ENCODE results near the gene RABAC1. TPM values are rescaled to one million over a fixed set of nuclear protein-coding genes. Genes with fewer than 3 reads are reported as not detected.
A peak's percentile ranks its signal among the peaks of the same experiment; 100 is the strongest.

RABAC1 gene
- total RNA-seq, 1 experiment from 2014 or later: 66.3 TPM

DNA sequence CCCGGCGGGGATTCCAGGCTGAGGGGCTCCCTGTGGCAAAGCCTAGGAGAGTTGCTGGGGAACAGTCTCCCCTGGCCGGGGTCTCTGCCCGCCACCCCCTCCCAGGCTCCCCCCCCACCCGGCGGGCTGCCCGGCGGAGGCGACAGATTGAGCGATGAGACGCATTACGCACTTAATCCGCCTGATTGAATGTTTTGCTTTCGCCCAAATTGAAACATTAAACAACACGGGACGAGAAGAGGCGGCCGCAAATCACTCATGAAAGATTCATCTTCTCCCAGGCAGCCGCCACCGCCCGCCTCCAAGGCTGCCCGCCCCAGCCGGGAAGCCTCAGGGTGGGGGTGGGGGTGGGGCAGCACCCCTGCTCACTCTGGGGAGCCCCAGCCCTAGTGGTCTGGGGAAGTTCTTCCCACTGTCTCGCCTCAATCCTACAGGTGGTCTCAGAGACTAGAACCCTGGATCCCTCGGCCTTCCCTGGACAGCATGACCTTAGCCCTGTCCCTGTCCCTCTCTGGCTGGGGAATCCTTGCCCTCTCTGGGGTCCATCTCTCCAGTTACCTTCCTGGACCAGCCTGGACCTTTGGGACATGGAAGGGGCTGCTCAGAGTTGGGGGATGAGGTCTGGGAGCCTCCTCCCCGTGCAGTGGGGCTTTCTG lies 23.2 kb downstream of the RABAC1 start:
- no peaks in the 10 kb centered on the region; the same call in 1 of the 2 replicates for H3K27me3 ChIP-seq (ENCODE audit: insufficient read depth, low read length)
- ATAC-seq: no peak
- peaks cover 0 to 10% of the 10 kb centered on the region in 2 experiments; a peak in 2 of 4 replicates for H3K4me1 ChIP-seq (ENCODE audit: control insufficient read depth in 1 of 2, insufficient read depth in 2 of 2, low read length in 2 of 2)

DNA sequence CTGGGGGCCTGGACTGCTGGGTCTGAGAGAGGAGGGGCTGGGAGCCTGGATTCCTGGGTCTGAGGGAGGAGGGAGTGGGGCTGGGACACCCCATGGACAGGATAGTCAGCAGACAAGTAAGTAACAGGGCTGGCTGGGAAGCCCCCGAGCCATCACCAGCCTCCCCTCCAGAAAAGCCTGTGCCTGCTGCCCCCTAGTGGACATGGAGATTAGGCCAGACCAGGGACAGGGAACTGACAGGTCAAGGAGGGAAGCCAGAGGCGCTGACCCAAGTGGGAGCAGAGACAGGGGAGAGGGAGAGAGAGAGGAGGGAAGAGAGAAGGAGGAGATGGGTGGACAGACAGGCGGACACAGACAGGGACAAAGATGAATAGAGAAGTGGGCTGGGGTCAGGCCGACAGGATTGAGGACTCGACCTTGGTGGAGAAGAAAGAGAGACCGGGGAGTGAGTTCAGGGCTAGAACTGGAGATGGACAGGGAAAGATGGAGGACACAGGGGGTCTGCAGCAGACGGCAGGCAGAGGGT lies 24.2 kb downstream of the RABAC1 start:
- CTCF ChIA-PET: interaction anchor here (0.7 kb wide), 1 partner anchor 62 kb away, joined by 3 read pairs; no protein-coding TSS in a partner anchor
- H3K4me3 ChIP-seq (replicated peaks in 1 of 2; ENCODE audit: low read depth in 1 of 2, low read length in 2 of 2): no peak overlapping the region
- TF ChIP-seq, protein P1, sequence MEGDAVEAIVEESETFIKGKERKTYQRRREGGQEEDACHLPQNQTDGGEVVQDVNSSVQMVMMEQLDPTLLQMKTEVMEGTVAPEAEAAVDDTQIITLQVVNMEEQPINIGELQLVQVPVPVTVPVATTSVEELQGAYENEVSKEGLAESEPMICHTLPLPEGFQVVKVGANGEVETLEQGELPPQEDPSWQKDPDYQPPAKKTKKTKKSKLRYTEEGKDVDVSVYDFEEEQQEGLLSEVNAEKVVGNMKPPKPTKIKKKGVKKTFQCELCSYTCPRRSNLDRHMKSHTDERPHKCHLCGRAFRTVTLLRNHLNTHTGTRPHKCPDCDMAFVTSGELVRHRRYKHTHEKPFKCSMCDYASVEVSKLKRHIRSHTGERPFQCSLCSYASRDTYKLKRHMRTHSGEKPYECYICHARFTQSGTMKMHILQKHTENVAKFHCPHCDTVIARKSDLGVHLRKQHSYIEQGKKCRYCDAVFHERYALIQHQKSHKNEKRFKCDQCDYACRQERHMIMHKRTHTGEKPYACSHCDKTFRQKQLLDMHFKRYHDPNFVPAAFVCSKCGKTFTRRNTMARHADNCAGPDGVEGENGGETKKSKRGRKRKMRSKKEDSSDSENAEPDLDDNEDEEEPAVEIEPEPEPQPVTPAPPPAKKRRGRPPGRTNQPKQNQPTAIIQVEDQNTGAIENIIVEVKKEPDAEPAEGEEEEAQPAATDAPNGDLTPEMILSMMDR (IDR thresholded peaks at IDR 0.05 in 2 of 3, conservative IDR thresholded peaks at IDR 0.05 in 1 of 3; ENCODE audit: borderline replicate concordance in 1 of 3, insufficient read depth in 1 of 3, low read depth in 2 of 3, low read length in 2 of 3): peak; percentile 82 to 97 (median 93)
- TF ChIP-seq ZNF274 (IDR thresholded peaks at IDR 0.05; ENCODE audit: low read depth, low read length) (no peak), RAD21 (IDR thresholded peaks at IDR 0.05; ENCODE audit: low read depth) (peak; percentile 86)
- no peak overlapping the region for H3K4me2 ChIP-seq (ENCODE audit: low read length)
- H3K4me1 ChIP-seq (ENCODE audit: control insufficient read depth in 1 of 2, insufficient read depth in 2 of 2, low read length in 2 of 2): peaks cover 6 to 20% of the 10 kb centered on the region in 2 experiments; a peak in 3 of 4 replicates
- no peaks in the 10 kb centered on the region for H3K9me2 ChIP-seq (ENCODE audit: insufficient read depth)
- RAD21 ChIA-PET (ENCODE audit: low non-redundant PET in 1 of 2, low total read pairs in 2 of 2, uncharacterized antibody in 2 of 2, unreplicated experiment in 2 of 2): no interaction called here
- POLR2A ChIA-PET: no interaction called here
- DNase-seq (ENCODE audit: low read depth, low spot score): peak; percentile 43
- H2AFZ ChIP-seq (ENCODE audit: low read depth, low read length, poor library complexity, severe bottlenecking): no peak overlapping the region
- H3K9ac ChIP-seq (ENCODE audit: low read length): no peak overlapping the region
- no peaks in the 10 kb centered on the region for H3K36me3 ChIP-seq (ENCODE audit: control insufficient read depth in 1 of 2, insufficient read depth in 2 of 2, low read length in 2 of 2)
- no TSS peak for BruUV-seq (replicated peaks)
- no peaks in the 10 kb centered on the region for H3K79me2 ChIP-seq (ENCODE audit: insufficient read depth, low read length)
- H4K20me1 ChIP-seq (ENCODE audit: insufficient read depth): no peaks in the 10 kb centered on the region
- no peaks in the 10 kb centered on the region for H3K9me3 ChIP-seq (ENCODE audit: control insufficient read depth in 1 of 2, insufficient read depth in 1 of 2, low read depth in 1 of 2, low read length in 2 of 2)
- no peak overlapping the region for H3K27ac ChIP-seq (ENCODE audit: low read depth, low read length)
- ATAC-seq: peak; percentile 90
- H3K27me3 ChIP-seq (ENCODE audit: insufficient read depth, low read length): no peaks in the 10 kb centered on the region; the same call in 1 of the 2 replicates
- intact Hi-C loops (cut with micrococcal nuclease): no loop called here

More for the DNA sequence above, 23.2 kb downstream of the RABAC1 start:
- Histone ChIP-seq H4K20me1 (ENCODE audit: insufficient read depth) (no peaks in the 10 kb centered on the region), H3K4me3 (replicated peaks in 1 of 2; ENCODE audit: low read depth in 1 of 2, low read length in 2 of 2) (no peak overlapping the region), H2AFZ (ENCODE audit: low read depth, low read length, poor library complexity, severe bottlenecking) (no peak overlapping the region), H3K9ac (ENCODE audit: low read length) (no peak overlapping the region), H3K9me3 (ENCODE audit: control insufficient read depth in 1 of 2, insufficient read depth in 1 of 2, low read depth in 1 of 2, low read length in 2 of 2) (no peaks in the 10 kb centered on the region), H3K27ac (ENCODE audit: low read depth, low read length) (no peak overlapping the region), H3K4me2 (ENCODE audit: low read length) (no peak overlapping the region), H3K36me3 (ENCODE audit: control insufficient read depth in 1 of 2, insufficient read depth in 2 of 2, low read length in 2 of 2) (no peaks in the 10 kb centered on the region), H3K79me2 (ENCODE audit: insufficient read depth, low read length) (no peaks in the 10 kb centered on the region), H3K9me2 (ENCODE audit: insufficient read depth) (no peaks in the 10 kb centered on the region)
- no peak for TF ChIP-seq FOSL1 (IDR thresholded peaks at IDR 0.05; ENCODE audit: low read depth)
- TF ChIP-seq, protein P1 (IDR thresholded peaks at IDR 0.05 in 2 of 3, conservative IDR thresholded peaks at IDR 0.05 in 1 of 3; ENCODE audit: borderline replicate concordance in 1 of 3, insufficient read depth in 1 of 3, low read depth in 2 of 3, low read length in 2 of 3): no peak
- no TSS peak for BruUV-seq (replicated peaks)
- intact Hi-C loops (cut with micrococcal nuclease): no loop called here
- CTCF ChIA-PET: interaction anchor here (0.7 kb wide), 1 partner anchor 63 kb away, joined by 3 read pairs; no protein-coding TSS in a partner anchor
- no peak for DNase-seq (ENCODE audit: low read depth, low spot score)
- RAD21 ChIA-PET (ENCODE audit: low non-redundant PET in 1 of 2, low total read pairs in 2 of 2, uncharacterized antibody in 2 of 2, unreplicated experiment in 2 of 2): no interaction called here
- POLR2A ChIA-PET: no interaction called here

Measured in HCT116 (cell line).